ENCODE data around the gene RASEF.
A peak's percentile ranks its signal among the peaks of the same experiment; 100 is the strongest.
"Not testable (repeated sequence)": the region's sequence is repeated elsewhere in the genome, so short reads cannot be mapped to it uniquely, and the experiment has no call there.

Gene RASEF

GRCh38 chr9:82970359-82970758, 92.6 kb downstream of the RASEF start:
- no peak for DNase-seq (ENCODE audit: low read depth)

- no peak for DNase-seq (ENCODE audit: low read depth)
Observed at GRCh38 chr9:82969291-82969690, 93.7 kb downstream of the RASEF start.

GRCh38 chr9:82968816-82969215, 94.1 kb downstream of the RASEF start:
- DNase-seq (ENCODE audit: low read depth): no peak

- no peak for DNase-seq (ENCODE audit: low read depth)
Observed at GRCh38 chr9:82968388-82968787, 94.6 kb downstream of the RASEF start.

- DNase-seq (ENCODE audit: low read depth): peak; percentile 12
Observed at GRCh38 chr9:82961504-82962125, 101.3 kb downstream of the RASEF start.

- DNase-seq (ENCODE audit: low read depth): no peak
Observed at GRCh38 chr9:82957529-82958379, 105.2 kb downstream of the RASEF start.

- no peak for DNase-seq (ENCODE audit: low read depth)
Observed at GRCh38 chr9:82949203-82949602, 113.7 kb downstream of the RASEF start.

GRCh38 chr9:82940376-82940775, 122.6 kb downstream of the RASEF start:
- no peak for DNase-seq (ENCODE audit: low read depth)

- no peak for DNase-seq (ENCODE audit: low read depth)
Observed at GRCh38 chr9:82939451-82939850, 123.5 kb downstream of the RASEF start.

GRCh38 chr9:82938426-82939218, 124.3 kb downstream of the RASEF start:
- DNase-seq (ENCODE audit: low read depth): no peak

GRCh38 chr9:82936561-82936960, 126.4 kb downstream of the RASEF start:
- DNase-seq (ENCODE audit: low read depth): not testable (repeated sequence)

GRCh38 chr9:82934949-82935348, 128.0 kb downstream of the RASEF start:
- peak; percentile 12 for DNase-seq (ENCODE audit: low read depth)

- not testable (repeated sequence) for DNase-seq (ENCODE audit: low read depth)
Observed at GRCh38 chr9:82934025-82934424, 128.9 kb downstream of the RASEF start.

GRCh38 chr9:82930116-82930515, 132.8 kb downstream of the RASEF start:
- DNase-seq (ENCODE audit: low read depth): no peak

All from GM04503 (cell line).